NB4 (cell line): ENCODE results near the gene ABHD1.
A peak's percentile ranks its signal among the peaks of the same experiment; 100 is the strongest.

Source experiments
- DNase-seq: peaks from one replicate; pipeline ENCODE4 v3.0.0; 2010; ENCODE audit warnings: low read depth
- H3K4me3 ChIP-seq: one replicate; pipeline ENCODE4 v1.5.1; 2011; ENCODE audit warnings: mild to moderate bottlenecking, low read depth, low read length, moderate library complexity
- MYC ChIP-seq: IDR thresholded peaks from 2 replicates; pipeline ENCODE4 v1.6.1; 2011; ENCODE audit warnings: low read depth, low read length
- POLR2A ChIP-seq: IDR thresholded peaks from 2 replicates; pipeline ENCODE4 v1.6.1; 2011; ENCODE audit warnings: mild to moderate bottlenecking; ENCODE audit not compliant: insufficient read length; ENCODE audit errors: extremely low read depth
- TF ChIP-seq, protein P1 (sequence below): IDR thresholded peaks from 2 replicates; pipeline ENCODE4 v1.6.1; 2011; ENCODE audit warnings: low read depth, low read length
- TF ChIP-seq, protein P2 (sequence below): IDR thresholded peaks from one replicate; pipeline ENCODE4 v1.5.1; 2012; ENCODE audit warnings: low read depth, low read length

Gene ABHD1

DNA sequence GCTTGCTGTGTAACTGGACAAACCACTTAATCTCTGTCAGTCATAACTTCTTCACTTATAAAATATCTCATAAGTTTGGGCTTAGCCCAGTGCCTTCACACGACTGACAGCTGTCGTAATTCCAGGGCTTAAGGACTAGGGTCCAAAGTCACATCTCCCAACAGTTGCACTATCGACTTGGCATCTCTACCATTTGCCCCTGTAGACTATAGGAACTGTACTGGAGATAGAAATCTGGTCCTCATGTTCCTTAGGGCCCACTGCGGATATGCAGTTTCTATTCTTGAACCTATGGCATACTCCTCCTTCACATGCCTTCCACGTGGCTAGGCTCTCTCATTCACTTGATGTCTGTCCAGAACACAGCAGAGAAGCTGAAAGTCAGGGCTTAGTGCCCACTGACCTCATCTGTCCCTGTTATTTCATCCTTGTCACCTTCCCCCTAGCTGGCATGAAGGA, 2.7 kb downstream of the ABHD1 start:
- TF ChIP-seq MYC, result no peak
- TF ChIP-seq, protein P1, sequence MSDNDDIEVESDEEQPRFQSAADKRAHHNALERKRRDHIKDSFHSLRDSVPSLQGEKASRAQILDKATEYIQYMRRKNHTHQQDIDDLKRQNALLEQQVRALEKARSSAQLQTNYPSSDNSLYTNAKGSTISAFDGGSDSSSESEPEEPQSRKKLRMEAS, result no peak
- TF ChIP-seq POLR2A, result no peak
- H3K4me3 ChIP-seq, result no peak overlapping the region
- DNase-seq, result no peak

DNA sequence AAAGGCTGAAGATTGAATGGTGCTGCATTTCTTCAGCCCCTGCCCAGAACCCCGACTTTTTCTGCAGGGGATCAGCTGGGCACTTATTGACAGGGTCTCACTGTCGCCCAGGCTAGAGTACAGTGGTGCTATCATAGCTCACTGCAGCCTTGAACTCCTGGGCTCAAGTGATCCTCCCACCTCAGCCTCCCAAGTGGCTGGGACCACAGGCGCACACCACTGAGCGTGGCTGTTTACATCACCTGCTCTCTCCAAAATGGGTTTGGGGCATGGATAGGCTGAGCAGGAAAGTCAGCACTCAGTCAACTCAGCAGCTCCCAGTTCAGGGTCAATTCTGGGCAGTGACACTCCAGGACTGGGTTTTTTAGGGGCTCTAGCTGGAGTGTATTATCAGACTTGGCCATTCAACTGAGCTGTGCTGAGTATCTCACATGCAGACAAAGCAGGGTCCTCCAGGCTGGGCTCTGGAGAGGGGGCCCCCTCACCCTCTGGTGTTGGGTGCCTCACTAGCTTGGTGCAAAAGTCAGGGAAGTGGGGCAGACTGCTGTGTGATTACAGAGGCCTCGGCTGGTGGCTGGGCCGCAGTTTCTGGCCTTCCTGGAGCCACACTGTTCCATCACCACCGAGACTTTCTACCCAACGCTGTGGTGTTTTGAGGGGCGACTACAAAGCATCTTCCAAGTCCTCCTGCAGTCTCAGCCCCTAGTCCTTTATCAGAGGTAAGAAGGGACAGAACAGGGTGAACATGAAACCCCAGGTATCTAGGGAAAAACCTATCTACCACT, 4.5 kb downstream of the ABHD1 start:
- TF ChIP-seq POLR2A (no peak), MYC (no peak)
- TF ChIP-seq, protein P1, result no peak
- DNase-seq, result no peak
- H3K4me3 ChIP-seq, result no peak overlapping the region

DNA sequence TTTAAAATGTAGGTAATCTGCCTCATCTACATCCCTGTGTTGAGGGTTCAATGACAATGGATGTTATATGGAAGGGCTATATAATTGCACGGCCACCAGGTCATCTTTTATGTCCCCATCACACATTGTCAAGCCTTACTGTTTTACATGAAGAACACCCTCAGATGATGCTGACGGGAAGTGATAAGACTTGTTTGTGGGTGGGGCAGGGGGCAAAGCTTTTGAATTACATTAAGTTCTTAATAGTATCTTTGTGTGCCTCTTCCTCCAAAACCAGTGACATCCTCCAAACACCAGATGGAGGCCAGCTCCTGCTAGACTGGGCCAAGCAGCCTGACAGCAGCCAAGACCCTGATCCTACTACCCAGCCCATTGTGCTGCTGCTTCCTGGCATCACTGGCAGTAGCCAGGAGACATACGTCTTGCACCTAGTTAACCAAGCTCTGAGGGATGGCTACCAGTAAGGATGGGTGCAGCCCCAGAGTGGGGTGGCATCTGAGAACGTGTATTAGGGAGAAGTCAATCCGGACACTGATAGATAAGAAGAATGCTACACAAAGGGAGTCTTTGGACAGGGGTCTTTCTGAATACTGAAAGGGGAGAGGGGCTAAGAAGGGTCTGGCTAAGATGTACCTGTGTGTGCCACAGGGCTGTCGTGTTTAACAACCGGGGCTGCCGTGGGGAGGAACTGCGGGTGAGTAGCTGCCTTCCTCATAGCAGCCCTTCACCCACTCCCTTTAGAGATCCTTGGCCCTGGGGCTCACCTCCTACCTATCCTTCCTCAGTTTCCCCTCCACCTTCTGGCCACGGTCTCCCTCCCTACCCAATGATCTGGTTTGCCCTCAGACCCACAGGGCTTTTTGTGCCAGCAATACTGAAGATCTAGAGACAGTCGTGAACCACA, 5.3 kb downstream of the ABHD1 start:
- no peak for DNase-seq
- no peak overlapping the region for H3K4me3 ChIP-seq
- TF ChIP-seq POLR2A, result no peak
- TF ChIP-seq MYC, result no peak
- TF ChIP-seq, protein P2, sequence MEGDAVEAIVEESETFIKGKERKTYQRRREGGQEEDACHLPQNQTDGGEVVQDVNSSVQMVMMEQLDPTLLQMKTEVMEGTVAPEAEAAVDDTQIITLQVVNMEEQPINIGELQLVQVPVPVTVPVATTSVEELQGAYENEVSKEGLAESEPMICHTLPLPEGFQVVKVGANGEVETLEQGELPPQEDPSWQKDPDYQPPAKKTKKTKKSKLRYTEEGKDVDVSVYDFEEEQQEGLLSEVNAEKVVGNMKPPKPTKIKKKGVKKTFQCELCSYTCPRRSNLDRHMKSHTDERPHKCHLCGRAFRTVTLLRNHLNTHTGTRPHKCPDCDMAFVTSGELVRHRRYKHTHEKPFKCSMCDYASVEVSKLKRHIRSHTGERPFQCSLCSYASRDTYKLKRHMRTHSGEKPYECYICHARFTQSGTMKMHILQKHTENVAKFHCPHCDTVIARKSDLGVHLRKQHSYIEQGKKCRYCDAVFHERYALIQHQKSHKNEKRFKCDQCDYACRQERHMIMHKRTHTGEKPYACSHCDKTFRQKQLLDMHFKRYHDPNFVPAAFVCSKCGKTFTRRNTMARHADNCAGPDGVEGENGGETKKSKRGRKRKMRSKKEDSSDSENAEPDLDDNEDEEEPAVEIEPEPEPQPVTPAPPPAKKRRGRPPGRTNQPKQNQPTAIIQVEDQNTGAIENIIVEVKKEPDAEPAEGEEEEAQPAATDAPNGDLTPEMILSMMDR, result no peak
- TF ChIP-seq, protein P1, result no peak

DNA sequence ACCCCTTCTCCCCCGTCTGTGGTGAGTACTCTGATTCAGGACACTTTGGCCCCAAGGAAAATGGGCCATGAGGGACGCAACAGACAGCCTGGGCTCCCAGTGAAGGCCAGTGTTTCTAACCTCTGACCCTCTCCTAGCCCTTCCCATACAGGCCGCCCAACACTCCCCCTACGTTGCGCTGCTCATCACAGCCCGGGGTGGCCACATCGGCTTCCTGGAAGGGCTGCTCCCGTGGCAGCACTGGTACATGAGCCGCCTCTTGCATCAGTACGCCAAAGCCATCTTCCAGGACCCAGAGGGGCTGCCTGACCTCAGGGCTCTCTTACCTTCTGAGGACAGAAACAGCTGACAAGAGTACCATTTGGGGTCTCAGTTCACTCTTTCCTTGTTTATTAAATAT, 6.8 kb downstream of the ABHD1 start:
- TF ChIP-seq, protein P1, result no peak
- no peak for TF ChIP-seq MYC
- TF ChIP-seq, protein P2, result no peak
- no peak for TF ChIP-seq POLR2A
- DNase-seq, result no peak
- H3K4me3 ChIP-seq, result no peak overlapping the region

DNA sequence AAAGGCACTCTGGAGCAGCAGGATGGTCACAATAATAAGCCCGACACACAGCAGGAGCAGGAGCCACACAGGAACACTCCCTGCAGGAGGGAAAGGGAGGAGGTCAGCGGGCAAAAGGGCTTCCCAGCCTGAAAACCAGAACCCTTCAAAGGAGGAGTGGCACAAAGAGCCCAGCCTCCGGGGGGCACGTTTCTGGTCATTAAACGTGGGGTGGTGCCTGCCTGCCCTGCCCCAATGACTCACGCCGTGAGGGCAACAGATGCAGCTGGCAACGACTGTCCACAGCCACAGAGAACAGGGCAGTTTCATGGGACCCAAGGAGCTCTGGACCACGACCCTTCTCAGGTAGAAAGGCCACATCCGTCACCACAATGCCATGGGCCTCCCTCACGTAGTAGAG, 7.8 kb downstream of the ABHD1 start:
- TF ChIP-seq MYC (no peak), POLR2A (no peak)
- TF ChIP-seq, protein P2, result no peak
- TF ChIP-seq, protein P1, result no peak
- H3K4me3 ChIP-seq, result no peak overlapping the region
- no peak for DNase-seq

DNA sequence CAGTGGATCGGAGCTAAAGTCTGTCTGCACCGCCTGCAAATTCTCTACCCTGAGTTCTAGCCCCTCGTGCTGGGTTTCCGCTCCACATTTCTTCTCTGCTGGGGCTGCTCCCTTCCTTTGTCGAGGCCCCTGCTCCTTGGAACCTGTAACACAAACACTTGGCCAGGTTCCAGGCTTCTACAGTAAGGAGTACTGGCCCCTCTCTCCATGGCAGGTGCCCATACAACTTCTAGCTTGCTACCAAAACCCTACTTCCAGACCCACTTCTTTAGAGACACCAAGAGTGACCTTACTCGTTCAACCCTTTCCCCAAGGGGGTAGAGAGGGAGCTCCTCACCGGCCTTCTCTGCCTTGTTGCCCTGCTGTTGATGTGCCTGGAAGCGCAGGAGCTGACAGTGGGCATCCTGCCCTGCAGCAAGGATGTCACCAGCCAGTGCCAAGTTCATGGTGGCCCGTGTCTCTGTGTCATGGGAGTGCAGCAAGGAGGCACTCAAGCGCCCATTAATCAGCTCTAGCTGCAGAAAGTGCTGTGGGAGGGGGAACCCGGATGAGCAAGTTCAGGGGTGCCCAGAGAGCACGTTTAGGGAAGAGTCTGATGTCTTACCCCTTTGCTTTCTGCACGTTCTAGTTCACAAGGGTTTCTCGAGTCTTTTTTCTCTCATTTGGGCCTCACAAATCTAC, 9.7 kb downstream of the ABHD1 start:
- DNase-seq, result no peak
- TF ChIP-seq, protein P2, result no peak
- TF ChIP-seq MYC, result no peak
- TF ChIP-seq, protein P1, result no peak
- TF ChIP-seq POLR2A, result no peak
- H3K4me3 ChIP-seq, result peak overlapping the region; percentile 87
